Measurements from ENCODE around the gene CNTNAP5. TPM values are rescaled to one million over a fixed set of nuclear protein-coding genes. Genes with fewer than 3 reads are reported as not detected.

The CNTNAP5 gene
- total and polyA plus RNA-seq, 2 of the 13 experiments (the other 11 are each of a cell fraction or from before 2014, with no cell fraction given), result not detected

DNA sequence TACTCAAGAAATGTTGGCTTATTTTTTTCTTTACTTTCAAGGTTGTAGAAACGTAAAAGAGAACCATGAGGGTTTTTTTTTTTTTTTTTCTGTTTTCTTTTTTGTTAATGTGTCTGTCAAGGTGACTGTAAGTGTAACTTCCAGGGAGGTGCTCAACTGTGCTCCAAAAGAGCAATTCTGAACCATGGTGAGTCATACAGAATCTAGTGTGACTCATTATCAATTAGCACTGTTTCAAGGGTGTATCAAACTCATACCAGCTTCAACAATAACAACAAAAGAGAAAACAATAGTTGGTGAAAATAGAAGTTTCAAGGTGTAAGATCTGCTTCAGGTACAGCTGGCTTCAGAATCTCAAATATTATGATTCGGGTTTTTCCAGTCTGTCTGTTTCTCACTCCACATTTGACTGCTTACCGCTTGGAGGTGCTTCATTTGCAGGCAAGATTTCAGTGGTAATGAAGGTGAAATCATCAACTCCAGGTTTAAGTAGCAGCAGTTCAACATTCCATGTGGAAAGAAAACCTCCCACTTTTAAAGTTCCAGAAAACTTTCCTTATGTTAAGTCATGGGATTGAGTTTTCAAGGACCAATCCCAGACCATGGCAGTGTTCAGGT lies 850.6 kb downstream of the CNTNAP5 start:
- no peak overlapping the region for H3K27ac ChIP-seq (ENCODE audit: extremely low read length, insufficient read depth, low read length)
- intact Hi-C loops (cut with micrococcal nuclease; ENCODE audit: unreplicated experiment) (no loop called here), in situ Hi-C loops (cut with HindIII; ENCODE audit: extremely low pct_ligation_motif_present, low pct_unique_long_range_greater_than_20kb) (no loop called here)
- ATAC-seq (no peak), DNase-seq (ENCODE audit: low spot score) (no peak), FAIRE-seq (no peak)
- BruUV-seq (replicated peaks), result no TSS peak
- no peaks in the 10 kb centered on the region for H3K36me3 ChIP-seq (replicated peaks in 1 of 2; ENCODE audit: control insufficient read depth in 1 of 2, insufficient read depth in 2 of 2, low read length in 2 of 2)
- no peak overlapping the region for H3K4me3 ChIP-seq (replicated peaks in 1 of 3; ENCODE audit: insufficient read depth in 1 of 3, low read depth in 2 of 3, low read length in 3 of 3)
- H3K4me2 ChIP-seq (ENCODE audit: low read depth, low read length), result no peak overlapping the region
- 9% methylated on average over 3 of the region's 3 CpGs for WGBS (ENCODE audit: low lambda C conversion rate)
- no peaks in the 10 kb centered on the region for H4K20me1 ChIP-seq (ENCODE audit: insufficient read depth, low read length)
- no peak overlapping the region for H2AFZ ChIP-seq (ENCODE audit: low read length)
- TF ChIP-seq CCAR2 (optimal IDR thresholded peaks at IDR 0.05; ENCODE audit: low read depth, low read length) (no peak), HOXA3 (CRISPR knock-in tag; IDR thresholded peaks at IDR 0.05) (no peak), ARNT (IDR thresholded peaks at IDR 0.05) (no peak), EP300 (IDR thresholded peaks at IDR 0.05; ENCODE audit: low read depth in 2 of 2, low read length in 2 of 2) (no peak), EP300 (CRISPR knock-in tag; IDR thresholded peaks at IDR 0.05; ENCODE audit: borderline replicate concordance) (no peak), SSRP1 (CRISPR knock-in tag; IDR thresholded peaks at IDR 0.05) (no peak), KDM4B (CRISPR knock-in tag; IDR thresholded peaks at IDR 0.05) (no peak), REPIN1 (CRISPR knock-in tag; IDR thresholded peaks at IDR 0.05; ENCODE audit: borderline replicate concordance, low read depth) (no peak), ZNF543 (CRISPR knock-in tag; IDR thresholded peaks at IDR 0.05) (no peak), GABPA (IDR thresholded peaks at IDR 0.05; ENCODE audit: low read depth, low read length) (no peak), GABPA (CRISPR knock-in tag; IDR thresholded peaks at IDR 0.05; ENCODE audit: low read depth) (no peak), ZMYM3 (CRISPR knock-in tag; IDR thresholded peaks at IDR 0.05) (no peak), ZNF329 (CRISPR knock-in tag; IDR thresholded peaks at IDR 0.05; ENCODE audit: low read depth) (no peak), SIN3A (IDR thresholded peaks at IDR 0.05; ENCODE audit: borderline replicate concordance, low read depth, low read length) (no peak), TOE1 (CRISPR knock-in tag; IDR thresholded peaks at IDR 0.05) (no peak), BRCA1 (CRISPR knock-in tag; IDR thresholded peaks at IDR 0.05) (no peak), ZNF24 (IDR thresholded peaks at IDR 0.05) (no peak)
- TF ChIP-seq, protein P1, sequence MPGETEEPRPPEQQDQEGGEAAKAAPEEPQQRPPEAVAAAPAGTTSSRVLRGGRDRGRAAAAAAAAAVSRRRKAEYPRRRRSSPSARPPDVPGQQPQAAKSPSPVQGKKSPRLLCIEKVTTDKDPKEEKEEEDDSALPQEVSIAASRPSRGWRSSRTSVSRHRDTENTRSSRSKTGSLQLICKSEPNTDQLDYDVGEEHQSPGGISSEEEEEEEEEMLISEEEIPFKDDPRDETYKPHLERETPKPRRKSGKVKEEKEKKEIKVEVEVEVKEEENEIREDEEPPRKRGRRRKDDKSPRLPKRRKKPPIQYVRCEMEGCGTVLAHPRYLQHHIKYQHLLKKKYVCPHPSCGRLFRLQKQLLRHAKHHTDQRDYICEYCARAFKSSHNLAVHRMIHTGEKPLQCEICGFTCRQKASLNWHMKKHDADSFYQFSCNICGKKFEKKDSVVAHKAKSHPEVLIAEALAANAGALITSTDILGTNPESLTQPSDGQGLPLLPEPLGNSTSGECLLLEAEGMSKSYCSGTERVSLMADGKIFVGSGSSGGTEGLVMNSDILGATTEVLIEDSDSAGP (CRISPR knock-in tag; IDR thresholded peaks at IDR 0.05; ENCODE audit: borderline replicate concordance), result no peak
- TF ChIP-seq, protein P2, sequence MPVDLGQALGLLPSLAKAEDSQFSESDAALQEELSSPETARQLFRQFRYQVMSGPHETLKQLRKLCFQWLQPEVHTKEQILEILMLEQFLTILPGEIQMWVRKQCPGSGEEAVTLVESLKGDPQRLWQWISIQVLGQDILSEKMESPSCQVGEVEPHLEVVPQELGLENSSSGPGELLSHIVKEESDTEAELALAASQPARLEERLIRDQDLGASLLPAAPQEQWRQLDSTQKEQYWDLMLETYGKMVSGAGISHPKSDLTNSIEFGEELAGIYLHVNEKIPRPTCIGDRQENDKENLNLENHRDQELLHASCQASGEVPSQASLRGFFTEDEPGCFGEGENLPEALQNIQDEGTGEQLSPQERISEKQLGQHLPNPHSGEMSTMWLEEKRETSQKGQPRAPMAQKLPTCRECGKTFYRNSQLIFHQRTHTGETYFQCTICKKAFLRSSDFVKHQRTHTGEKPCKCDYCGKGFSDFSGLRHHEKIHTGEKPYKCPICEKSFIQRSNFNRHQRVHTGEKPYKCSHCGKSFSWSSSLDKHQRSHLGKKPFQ (CRISPR knock-in tag; IDR thresholded peaks at IDR 0.05; ENCODE audit: insufficient replicate concordance), result no peak
- TF ChIP-seq, protein P3, sequence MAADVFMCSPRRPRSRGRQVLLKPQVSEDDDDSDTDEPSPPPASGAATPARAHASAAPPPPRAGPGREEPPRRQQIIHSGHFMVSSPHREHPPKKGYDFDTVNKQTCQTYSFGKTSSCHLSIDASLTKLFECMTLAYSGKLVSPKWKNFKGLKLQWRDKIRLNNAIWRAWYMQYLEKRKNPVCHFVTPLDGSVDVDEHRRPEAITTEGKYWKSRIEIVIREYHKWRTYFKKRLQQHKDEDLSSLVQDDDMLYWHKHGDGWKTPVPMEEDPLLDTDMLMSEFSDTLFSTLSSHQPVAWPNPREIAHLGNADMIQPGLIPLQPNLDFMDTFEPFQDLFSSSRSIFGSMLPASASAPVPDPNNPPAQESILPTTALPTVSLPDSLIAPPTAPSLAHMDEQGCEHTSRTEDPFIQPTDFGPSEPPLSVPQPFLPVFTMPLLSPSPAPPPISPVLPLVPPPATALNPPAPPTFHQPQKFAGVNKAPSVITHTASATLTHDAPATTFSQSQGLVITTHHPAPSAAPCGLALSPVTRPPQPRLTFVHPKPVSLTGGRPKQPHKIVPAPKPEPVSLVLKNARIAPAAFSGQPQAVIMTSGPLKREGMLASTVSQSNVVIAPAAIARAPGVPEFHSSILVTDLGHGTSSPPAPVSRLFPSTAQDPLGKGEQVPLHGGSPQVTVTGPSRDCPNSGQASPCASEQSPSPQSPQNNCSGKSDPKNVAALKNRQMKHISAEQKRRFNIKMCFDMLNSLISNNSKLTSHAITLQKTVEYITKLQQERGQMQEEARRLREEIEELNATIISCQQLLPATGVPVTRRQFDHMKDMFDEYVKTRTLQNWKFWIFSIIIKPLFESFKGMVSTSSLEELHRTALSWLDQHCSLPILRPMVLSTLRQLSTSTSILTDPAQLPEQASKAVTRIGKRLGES (CRISPR knock-in tag; IDR thresholded peaks at IDR 0.05; ENCODE audit: borderline replicate concordance), result no peak
- peaks cover 17% of the 10 kb centered on the region; the same call in 1 of the 2 replicates for H3K9me3 ChIP-seq (ENCODE audit: low read length)
- no peaks in the 10 kb centered on the region for H3K4me1 ChIP-seq (ENCODE audit: insufficient read depth, low read length)
- CTCF ChIA-PET (ENCODE audit: low intra/inter-chr PET ratio, low total read pairs), result no interaction called here
- no peaks in the 10 kb centered on the region for H3K27me3 ChIP-seq (ENCODE audit: control insufficient read depth in 1 of 2, insufficient read depth in 2 of 2, low read length in 2 of 2)
- no peaks in the 10 kb centered on the region for H3K79me2 ChIP-seq (ENCODE audit: insufficient read depth, low read length)
- no peak overlapping the region for H3K9ac ChIP-seq (ENCODE audit: insufficient read depth, low read depth, low read length)
- POLR2A ChIA-PET, result no interaction called here
